ENCODE measurements around the gene BOK. TPM values are rescaled to one million over a fixed set of nuclear protein-coding genes. Genes with fewer than 3 reads are reported as not detected.

The BOK gene
- total and polyA plus RNA-seq, 2 of the 4 experiments (the other 2 are of a cell fraction) = 13.3 to 34.4 TPM

DNA sequence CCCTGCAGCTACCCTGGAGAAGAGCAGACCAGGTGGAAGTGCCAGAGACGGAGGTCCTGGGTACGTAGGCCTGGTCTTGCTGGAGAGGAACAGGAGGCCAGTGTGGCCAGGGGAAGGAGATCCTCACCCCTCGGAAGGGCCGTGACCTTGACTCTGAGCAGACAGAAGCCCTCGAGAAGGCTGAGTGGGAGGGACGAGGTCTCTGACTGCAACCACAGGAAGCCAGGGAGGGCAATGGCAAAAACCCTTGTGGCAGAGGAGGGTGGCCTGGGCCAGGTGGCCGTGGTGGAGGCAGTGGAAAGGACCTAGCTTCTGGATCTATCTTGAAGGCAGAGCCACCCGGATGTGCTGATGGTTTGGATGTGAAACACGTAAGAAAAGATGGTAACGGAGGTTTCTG lies 50.3 kb downstream of the BOK start:
- TF ChIP-seq RAD21 (IDR thresholded peaks at IDR 0.05; ENCODE audit: low read length) (no peak), MAFK (IDR thresholded peaks at IDR 0.05; ENCODE audit: low read depth, low read length) (no peak), MAZ (IDR thresholded peaks at IDR 0.05; ENCODE audit: borderline replicate concordance, low read depth, low read length) (no peak), MXI1 (IDR thresholded peaks at IDR 0.05; ENCODE audit: borderline replicate concordance, low read depth, low read length) (no peak), SMC3 (IDR thresholded peaks at IDR 0.05; ENCODE audit: low read depth, low read length) (no peak), RFX5 (IDR thresholded peaks at IDR 0.05; ENCODE audit: low read depth, low read length) (no peak), POLR2A (IDR thresholded peaks at IDR 0.05; ENCODE audit: low read depth, low read length) (no peak), CHD1 (IDR thresholded peaks at IDR 0.05; ENCODE audit: low read depth, low read length) (no peak), NFE2L2 (IDR thresholded peaks at IDR 0.05; ENCODE audit: low read depth, low read length) (no peak), CEBPB (IDR thresholded peaks at IDR 0.05; ENCODE audit: low read depth, low read length) (no peak)
- H2BK15ac ChIP-seq (ENCODE audit: low read depth, low read length) = no peak overlapping the region
- H3K9me3 ChIP-seq (ENCODE audit: control insufficient read depth, insufficient read depth, low read length) = no peaks in the 10 kb centered on the region
- POLR2A ChIA-PET (ENCODE audit: unreplicated experiment) = no interaction called here
- H2AK9ac ChIP-seq (replicated peaks; ENCODE audit: low read depth, low read length, poor library complexity) = no peak overlapping the region
- no peaks in the 10 kb centered on the region for H3K27me3 ChIP-seq (ENCODE audit: control insufficient read depth, insufficient read depth, low read length)
- in situ Hi-C loops (cut with MboI; ENCODE audit: low sequenced_read_pairs) = no loop called here
- no peak overlapping the region for H4K5ac ChIP-seq (ENCODE audit: low read depth, low read length)
- H4K20me1 ChIP-seq (ENCODE audit: insufficient read depth, low read length) = peaks cover 10% of the 10 kb centered on the region
- peaks cover 13% of the 10 kb centered on the region for H3K4me1 ChIP-seq (ENCODE audit: control insufficient read depth, insufficient read depth, low read length)
- H3K23ac ChIP-seq (ENCODE audit: low read depth, low read length) = no peak overlapping the region
- no peak overlapping the region for H2AK5ac ChIP-seq (ENCODE audit: low read depth, low read length)
- no TSS peak for BruUV-seq (replicated peaks)
- no peak overlapping the region for H2BK120ac ChIP-seq (ENCODE audit: low read depth, low read length)
- H4K8ac ChIP-seq (ENCODE audit: low read depth in 2 of 2, low read length in 2 of 2) = no peak overlapping the region
- H2AFZ ChIP-seq (replicated peaks; ENCODE audit: low read length, poor library complexity) = no peak overlapping the region
- no peak overlapping the region for H3K18ac ChIP-seq (ENCODE audit: low read depth, low read length)
- H3K4ac ChIP-seq (ENCODE audit: low read depth, low read length) = no peak overlapping the region
- intact Hi-C loops (cut with micrococcal nuclease) = no loop called here
- H2BK5ac ChIP-seq (ENCODE audit: low read depth, low read length, poor library complexity, severe bottlenecking) = no peak overlapping the region
- peaks cover 29 to 62% of the 10 kb centered on the region in 2 experiments for H3K79me1 ChIP-seq (ENCODE audit: low read depth in 1 of 2, low read length in 2 of 2)
- no peak overlapping the region for H3K56ac ChIP-seq (ENCODE audit: extremely low read depth, insufficient read depth, low read length)
- H3K27ac ChIP-seq (ENCODE audit: insufficient read depth, low read length) = no peak overlapping the region
- no peak overlapping the region for H3K14ac ChIP-seq (replicated peaks; ENCODE audit: low read depth, low read length)
- H3K36me3 ChIP-seq (ENCODE audit: control insufficient read depth, insufficient read depth, low read length) = peaks cover 15% of the 10 kb centered on the region
- H3K4me3 ChIP-seq (ENCODE audit: insufficient read depth, low read depth, low read length) = no peak overlapping the region
- 98% methylated on average over 8 of the region's 10 CpGs; no CpG with 5 or more reads in 1 of the 2 experiments for WGBS, 2 experiments (ENCODE audit: extremely low coverage in 2 of 2, insufficient read length in 1 of 2)
- no peak for DNase-seq
- peaks cover 13% of the 10 kb centered on the region for H3K9me1 ChIP-seq (ENCODE audit: insufficient read depth, low read length)
- H2BK20ac ChIP-seq (ENCODE audit: low read depth, low read length) = no peak overlapping the region
- H3K4me2 ChIP-seq (ENCODE audit: low read depth, low read length) = no peak overlapping the region
- no peak overlapping the region for H4K91ac ChIP-seq (ENCODE audit: insufficient read depth, low read depth, low read length)
- dilution Hi-C loops (cut with HindIII; ENCODE audit: low sequenced_read_pairs, unreplicated experiment) = no loop called here
- H3K9ac ChIP-seq (ENCODE audit: low read depth, low read length) = no peak overlapping the region
- CTCF ChIA-PET = no interaction called here
- ATAC-seq (ENCODE audit: low read depth) = no peak
